ENCODE data around the gene SOX4.
A peak's percentile ranks its signal among the peaks of the same experiment; 100 is the strongest.

The SOX4 gene

GRCh38 chr6:21591446-21591845 is 2.1 kb upstream of the SOX4 start:
- no peaks in the 10 kb centered on the region for H3K27me3 ChIP-seq (ENCODE audit: control insufficient read depth, insufficient read depth, low read length)
- H2AFZ ChIP-seq, result no peak overlapping the region
- no peak overlapping the region for H3K27ac ChIP-seq
- no peaks in the 10 kb centered on the region for H3K36me3 ChIP-seq (ENCODE audit: control insufficient read depth, insufficient read depth, low read length)
- no peak for TF ChIP-seq CTCF (IDR thresholded peaks at IDR 0.05)
- no peak overlapping the region for H3K9ac ChIP-seq
- no peaks in the 10 kb centered on the region for H3K4me1 ChIP-seq
- no peak overlapping the region for H3K4me2 ChIP-seq (ENCODE audit: low read length)
- no peak overlapping the region for H3K4me3 ChIP-seq (ENCODE audit: low read depth, low read length)
- no peaks in the 10 kb centered on the region for H3K9me3 ChIP-seq (ENCODE audit: control insufficient read depth, low read length)
- no peaks in the 10 kb centered on the region for H3K79me2 ChIP-seq

- Histone ChIP-seq H3K9ac (no peak overlapping the region), H3K4me1 (no peaks in the 10 kb centered on the region), H3K9me3 (ENCODE audit: control insufficient read depth, low read length) (no peaks in the 10 kb centered on the region), H3K36me3 (ENCODE audit: control insufficient read depth, insufficient read depth, low read length) (no peaks in the 10 kb centered on the region), H3K79me2 (no peaks in the 10 kb centered on the region), H3K4me3 (ENCODE audit: low read depth, low read length) (peak overlapping the region; percentile 63), H3K4me2 (ENCODE audit: low read length) (peak overlapping the region; percentile 73), H3K27me3 (ENCODE audit: control insufficient read depth, insufficient read depth, low read length) (no peaks in the 10 kb centered on the region), H2AFZ (peak overlapping the region; percentile 99), H3K27ac (peak overlapping the region; percentile 94)
- no peak for TF ChIP-seq CTCF (IDR thresholded peaks at IDR 0.05)
Measured at GRCh38 chr6:21592953-21593352, 598 bp upstream of the SOX4 start.

GRCh38 chr6:21593927-21594415 is 420 bp downstream of the SOX4 start:
- H3K9me3 ChIP-seq (ENCODE audit: control insufficient read depth, low read length), result no peaks in the 10 kb centered on the region
- peak overlapping the region; percentile 63 for H3K4me3 ChIP-seq (ENCODE audit: low read depth, low read length)
- no peaks in the 10 kb centered on the region for H3K79me2 ChIP-seq
- no peak for TF ChIP-seq CTCF (IDR thresholded peaks at IDR 0.05)
- H3K27ac ChIP-seq, result peak overlapping the region; percentile 94
- peak overlapping the region; percentile 99 for H2AFZ ChIP-seq
- H3K36me3 ChIP-seq (ENCODE audit: control insufficient read depth, insufficient read depth, low read length), result no peaks in the 10 kb centered on the region
- H3K9ac ChIP-seq, result peak overlapping the region; percentile 71
- H3K4me2 ChIP-seq (ENCODE audit: low read length), result peak overlapping the region; percentile 73
- H3K27me3 ChIP-seq (ENCODE audit: control insufficient read depth, insufficient read depth, low read length), result no peaks in the 10 kb centered on the region
- no peaks in the 10 kb centered on the region for H3K4me1 ChIP-seq

GRCh38 chr6:21594416-21595281 is 1.1 kb downstream of the SOX4 start:
- peak overlapping the region; percentile 71 for H3K9ac ChIP-seq
- peak overlapping the region; percentile 94 for H3K27ac ChIP-seq
- H2AFZ ChIP-seq, result peak overlapping the region; percentile 99
- H3K79me2 ChIP-seq, result no peaks in the 10 kb centered on the region
- no peaks in the 10 kb centered on the region for H3K27me3 ChIP-seq (ENCODE audit: control insufficient read depth, insufficient read depth, low read length)
- TF ChIP-seq CTCF (IDR thresholded peaks at IDR 0.05), result no peak
- H3K4me3 ChIP-seq (ENCODE audit: low read depth, low read length), result peak overlapping the region; percentile 63
- H3K9me3 ChIP-seq (ENCODE audit: control insufficient read depth, low read length), result no peaks in the 10 kb centered on the region
- no peaks in the 10 kb centered on the region for H3K4me1 ChIP-seq
- peak overlapping the region; percentile 73 for H3K4me2 ChIP-seq (ENCODE audit: low read length)
- no peaks in the 10 kb centered on the region for H3K36me3 ChIP-seq (ENCODE audit: control insufficient read depth, insufficient read depth, low read length)

Data from parathyroid adenoma (tissue), 2 donors.